OCI-LY3 (cell line): ENCODE measurements around the gene EXOC4.

Experiments
- CTCF ChIP-seq: fragments of 200-600, 300-600 bp; sonication (generic); IDR thresholded peaks from 2 replicates; pipeline ENCODE4 v1.5.1; 2014; ENCODE audit warnings: antibody characterized with exemption, low read length, low read depth
- EZH2phosphoT487 ChIP-seq: fragments of 200-600 bp; shearing (Covaris generic); IDR thresholded peaks from 2 replicates; pipeline ENCODE4 v1.6.1; 2018; ENCODE audit warnings: antibody characterized with exemption, mixed run types, low read depth

- TF ChIP-seq CTCF (no peak), EZH2phosphoT487 (no peak)
These were observed 486.9 kb downstream of the EXOC4 start for GRCh38 chr7:133739817-133740216.
